ENCODE measurements around the gene DIAPH1.

DNA sequence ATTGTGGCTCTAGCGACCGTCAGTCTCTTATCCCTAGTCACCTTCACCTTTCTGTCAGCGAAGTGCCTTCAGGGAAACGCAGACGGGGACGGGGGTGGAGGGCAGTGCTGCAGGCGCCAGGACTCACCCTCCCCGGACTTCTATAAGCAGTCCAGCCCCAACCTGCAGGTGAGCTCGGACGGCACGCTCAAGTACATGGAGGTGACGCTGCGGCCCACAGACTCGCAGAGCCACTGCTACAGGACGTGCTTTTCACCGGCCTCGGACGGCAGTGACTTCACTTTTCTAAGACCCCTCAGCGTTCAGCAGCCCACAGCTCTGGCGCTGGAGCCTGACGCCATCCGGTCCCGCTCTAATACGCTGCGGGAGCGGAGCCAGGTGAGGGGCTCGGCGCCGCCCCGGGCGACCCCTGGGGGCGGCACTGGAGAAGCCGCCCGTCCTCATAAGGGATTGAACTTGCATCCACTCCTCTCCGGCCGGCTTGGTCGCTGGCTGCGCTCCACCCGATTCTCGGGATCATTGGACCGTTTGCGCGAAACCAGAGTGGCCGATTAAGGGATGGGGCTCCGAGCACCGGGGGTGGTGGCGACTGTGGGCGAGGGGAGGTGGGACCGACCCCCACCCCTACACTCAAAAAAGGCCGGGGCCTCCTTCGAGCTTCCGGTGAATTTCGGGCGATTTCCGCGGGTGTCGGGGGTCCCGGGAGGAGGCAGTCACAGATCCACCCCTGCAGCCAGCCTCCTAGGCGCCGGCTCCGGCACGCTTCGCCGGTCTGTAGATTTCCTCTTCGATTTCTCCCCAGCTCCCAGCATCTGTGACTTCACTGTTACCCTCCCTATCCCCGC lies 127.3 kb downstream of the DIAPH1 start:
- TF ChIP-seq, protein P1, sequence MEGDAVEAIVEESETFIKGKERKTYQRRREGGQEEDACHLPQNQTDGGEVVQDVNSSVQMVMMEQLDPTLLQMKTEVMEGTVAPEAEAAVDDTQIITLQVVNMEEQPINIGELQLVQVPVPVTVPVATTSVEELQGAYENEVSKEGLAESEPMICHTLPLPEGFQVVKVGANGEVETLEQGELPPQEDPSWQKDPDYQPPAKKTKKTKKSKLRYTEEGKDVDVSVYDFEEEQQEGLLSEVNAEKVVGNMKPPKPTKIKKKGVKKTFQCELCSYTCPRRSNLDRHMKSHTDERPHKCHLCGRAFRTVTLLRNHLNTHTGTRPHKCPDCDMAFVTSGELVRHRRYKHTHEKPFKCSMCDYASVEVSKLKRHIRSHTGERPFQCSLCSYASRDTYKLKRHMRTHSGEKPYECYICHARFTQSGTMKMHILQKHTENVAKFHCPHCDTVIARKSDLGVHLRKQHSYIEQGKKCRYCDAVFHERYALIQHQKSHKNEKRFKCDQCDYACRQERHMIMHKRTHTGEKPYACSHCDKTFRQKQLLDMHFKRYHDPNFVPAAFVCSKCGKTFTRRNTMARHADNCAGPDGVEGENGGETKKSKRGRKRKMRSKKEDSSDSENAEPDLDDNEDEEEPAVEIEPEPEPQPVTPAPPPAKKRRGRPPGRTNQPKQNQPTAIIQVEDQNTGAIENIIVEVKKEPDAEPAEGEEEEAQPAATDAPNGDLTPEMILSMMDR (conservative IDR thresholded peaks at IDR 0.05): no peak
- TF ChIP-seq EZH2 (IDR thresholded peaks at IDR 0.05; ENCODE audit: low read depth): no peak

Measured in PC-9 (cell line).